Measurements from ENCODE around the gene ASH1L.
"Not testable (repeated sequence)": the region's sequence is repeated elsewhere in the genome, so short reads cannot be mapped to it uniquely, and the experiment has no call there.

Gene ASH1L

GRCh38 chr1:155488419-155488818 lies 74.2 kb downstream of the ASH1L start:
- not testable (repeated sequence) for DNase-seq (ENCODE audit: low read depth in 2 of 2)

- DNase-seq (ENCODE audit: low read depth in 2 of 2) = no peak
Measured at GRCh38 chr1:155487541-155487940, 75.1 kb downstream of the ASH1L start.

GRCh38 chr1:155486952-155487351 lies 75.7 kb downstream of the ASH1L start:
- not testable (repeated sequence) for DNase-seq (ENCODE audit: low read depth in 2 of 2)

GRCh38 chr1:155485945-155486344 lies 76.7 kb downstream of the ASH1L start:
- no peak for DNase-seq (ENCODE audit: low read depth in 2 of 2)

- DNase-seq (ENCODE audit: low read depth in 2 of 2) = no peak
Measured at GRCh38 chr1:155485222-155485621, 77.4 kb downstream of the ASH1L start.

GRCh38 chr1:155481741-155482241 lies 80.8 kb downstream of the ASH1L start:
- DNase-seq (ENCODE audit: low read depth in 2 of 2) = no peak

- DNase-seq (ENCODE audit: low read depth in 2 of 2) = no peak
Measured at GRCh38 chr1:155479205-155479604, 83.4 kb downstream of the ASH1L start.

GRCh38 chr1:155478270-155478852 lies 84.2 kb downstream of the ASH1L start:
- no peak for DNase-seq (ENCODE audit: low read depth in 2 of 2)

GRCh38 chr1:155474146-155474545 lies 88.5 kb downstream of the ASH1L start:
- DNase-seq (ENCODE audit: low read depth in 2 of 2) = no peak

- DNase-seq (ENCODE audit: low read depth in 2 of 2) = no peak
Measured at GRCh38 chr1:155473151-155473821, 89.3 kb downstream of the ASH1L start.

- no peak for DNase-seq (ENCODE audit: low read depth in 2 of 2)
Measured at GRCh38 chr1:155472491-155473083, 90.0 kb downstream of the ASH1L start.

GRCh38 chr1:155471891-155472290 lies 90.7 kb downstream of the ASH1L start:
- no peak for DNase-seq (ENCODE audit: low read depth in 2 of 2)

- no peak for DNase-seq (ENCODE audit: low read depth in 2 of 2)
Measured at GRCh38 chr1:155471026-155471425, 91.6 kb downstream of the ASH1L start.

- DNase-seq (ENCODE audit: low read depth in 2 of 2) = no peak
Measured at GRCh38 chr1:155466996-155467395, 95.6 kb downstream of the ASH1L start.

- no peak for DNase-seq (ENCODE audit: low read depth in 2 of 2)
Measured at GRCh38 chr1:155466617-155466972, 96.0 kb downstream of the ASH1L start.

GRCh38 chr1:155463865-155464650 lies 98.5 kb downstream of the ASH1L start:
- no peak for DNase-seq (ENCODE audit: low read depth in 2 of 2)

- no peak for DNase-seq (ENCODE audit: low read depth in 2 of 2)
Measured at GRCh38 chr1:155458111-155458510, 104.5 kb downstream of the ASH1L start.

GRCh38 chr1:155457266-155457665 lies 105.3 kb downstream of the ASH1L start:
- no peak for DNase-seq (ENCODE audit: low read depth in 2 of 2)

GRCh38 chr1:155455588-155456195 lies 106.9 kb downstream of the ASH1L start:
- DNase-seq (ENCODE audit: low read depth in 2 of 2) = no peak

- DNase-seq (ENCODE audit: low read depth in 2 of 2) = no peak
Measured at GRCh38 chr1:155454096-155454495, 108.5 kb downstream of the ASH1L start.

- DNase-seq (ENCODE audit: low read depth in 2 of 2) = no peak
Measured at GRCh38 chr1:155453141-155453540, 109.5 kb downstream of the ASH1L start.

GRCh38 chr1:155451199-155451598 lies 111.4 kb downstream of the ASH1L start:
- no peak for DNase-seq (ENCODE audit: low read depth in 2 of 2)

Data from stimulated activated CD8-positive, alpha-beta memory T cell treated with anti-CD3 and anti-CD28 coated beads, Interleukin-7, amount 100 ng/mL, for 4 hours (primary cell).